Astrocyte (in vitro differentiated cells and primary cell): ENCODE results near the gene CREM. TPM values are rescaled to one million over a fixed set of nuclear protein-coding genes. Genes with fewer than 3 reads are reported as not detected.

ENCODE experiments used
- DNase-seq: peaks from one replicate; pipeline ENCODE4 v3.0.0-alpha.2; 2010; ENCODE audit warnings: low read depth
- FAIRE-seq: peaks from 2 replicates; lab custom pipeline; 2011; peaks lifted over from hg19 to GRCh38; lab: Jason Lieb, UNC
- H2AFZ ChIP-seq: 2 replicates; pipeline ENCODE4 v1.6.0; 2012; ENCODE audit warnings: low read depth, low read length, inconsistent platforms
- H3K27ac ChIP-seq: 2 replicates; pipeline ENCODE4 v1.5.1; 2011; ENCODE audit warnings: low read depth, low read length, inconsistent platforms
- H3K27me3 ChIP-seq: 2 replicates; pipeline ENCODE4 v1.6.0; 2011; ENCODE audit warnings: low read length, inconsistent platforms; ENCODE audit not compliant: insufficient read depth
- H3K36me3 ChIP-seq: 2 replicates; pipeline ENCODE4 v1.5.1; 2011; ENCODE audit warnings: low read length, inconsistent platforms; ENCODE audit not compliant: insufficient read depth
- H3K4me1 ChIP-seq: 2 replicates; pipeline ENCODE4 v1.5.1; 2011; ENCODE audit warnings: low read length, inconsistent platforms; ENCODE audit not compliant: insufficient read depth
- H3K4me2 ChIP-seq: 2 replicates; pipeline ENCODE4 v1.6.0; 2012; ENCODE audit warnings: low read length, inconsistent platforms
- H3K4me3 ChIP-seq: 2 replicates; pipeline ENCODE4 v1.5.1; 2011; ENCODE audit warnings: low read depth, mild to moderate bottlenecking, low read length, inconsistent platforms; ENCODE audit not compliant: insufficient read depth
- H3K79me2 ChIP-seq: 2 replicates; pipeline ENCODE4 v1.6.0; 2012; ENCODE audit warnings: mild to moderate bottlenecking, low read length, inconsistent platforms; ENCODE audit not compliant: insufficient read depth
- H3K9ac ChIP-seq: 2 replicates; pipeline ENCODE4 v1.6.0; 2012; ENCODE audit warnings: mild to moderate bottlenecking, low read length, inconsistent platforms
- H3K9me3 ChIP-seq: 2 replicates; pipeline ENCODE4 v1.5.1; 2012; ENCODE audit warnings: low read depth, mild to moderate bottlenecking, low read length, inconsistent platforms; ENCODE audit not compliant: insufficient read depth
- H4K20me1 ChIP-seq: 2 replicates; pipeline ENCODE4 v1.6.0; 2012; ENCODE audit warnings: low read length, inconsistent platforms; ENCODE audit not compliant: insufficient read depth
- H3K27ac Mint-ChIP-seq: one replicate; pipeline ENCODE4 v1.8.0; 2021; ENCODE audit warnings: mild to moderate bottlenecking, mixed read lengths; ENCODE audit not compliant: unreplicated experiment
- H3K27me3 Mint-ChIP-seq: one replicate; pipeline ENCODE4 v1.8.0; 2021; ENCODE audit warnings: low read depth, mixed read lengths; ENCODE audit not compliant: unreplicated experiment
- H3K36me3 Mint-ChIP-seq: one replicate; pipeline ENCODE4 v1.8.0; 2021; ENCODE audit warnings: low read depth, mixed read lengths; ENCODE audit not compliant: unreplicated experiment
- H3K4me1 Mint-ChIP-seq: one replicate; pipeline ENCODE4 v1.8.0; 2021; ENCODE audit warnings: low read depth, mixed read lengths; ENCODE audit not compliant: unreplicated experiment
- H3K4me3 Mint-ChIP-seq: one replicate; pipeline ENCODE4 v1.8.0; 2021; ENCODE audit warnings: mild to moderate bottlenecking, moderate library complexity, mixed read lengths; ENCODE audit not compliant: unreplicated experiment
- H3K9me3 Mint-ChIP-seq: one replicate; pipeline ENCODE4 v1.8.0; 2021; ENCODE audit warnings: mild to moderate bottlenecking, mixed read lengths; ENCODE audit not compliant: unreplicated experiment
- CTCF ChIP-seq: IDR thresholded peaks from 2 replicates; pipeline ENCODE4 v1.5.1; 2011; ENCODE audit warnings: low read depth, mild to moderate bottlenecking, inconsistent platforms, low read length, moderate library complexity; ENCODE audit not compliant: insufficient read depth
- EZH2 ChIP-seq: IDR thresholded peaks from 2 replicates; pipeline ENCODE4 v1.6.1; 2012; ENCODE audit warnings: mild to moderate bottlenecking, low read length, inconsistent platforms; ENCODE audit not compliant: insufficient read depth
- total RNA-seq: library from RNA; stranded (reverse); gene quantifications from 2 replicates; pipeline ENCODE4 v1.2.1, GENCODE V29; 2021

CREM gene
- total RNA-seq, 1 donor from 2014 or later = 38.3 TPM

- Histone ChIP-seq H2AFZ (no peak overlapping the region), H3K27ac (no peak overlapping the region), H3K4me1 (no peaks in the 10 kb centered on the region), H3K4me2 (no peak overlapping the region), H3K36me3 (no peaks in the 10 kb centered on the region), H3K9ac (no peak overlapping the region), H3K9me3 (no peaks in the 10 kb centered on the region), H3K79me2 (no peaks in the 10 kb centered on the region), H3K27me3 (no peaks in the 10 kb centered on the region), H4K20me1 (no peaks in the 10 kb centered on the region), H3K4me3 (no peak overlapping the region)
- FAIRE-seq = no peak
- Mint-ChIP-seq H3K9me3 (no peaks in the 10 kb centered on the region), H3K4me1 (no peaks in the 10 kb centered on the region), H3K27ac (no peak overlapping the region), H3K36me3 (no peaks in the 10 kb centered on the region), H3K4me3 (no peak overlapping the region), H3K27me3 (no peaks in the 10 kb centered on the region)
- DNase-seq = no peak
- TF ChIP-seq CTCF = no peak
- no peak for TF ChIP-seq EZH2
Measured at GRCh38 chr10:35178331-35178730, 51.7 kb downstream of the CREM start.

- H2AFZ ChIP-seq = no peak overlapping the region
- no peaks in the 10 kb centered on the region for H3K9me3 ChIP-seq
- no peak overlapping the region for H3K27ac ChIP-seq
- Mint-ChIP-seq H3K4me1 (no peaks in the 10 kb centered on the region), H3K4me3 (no peak overlapping the region), H3K27me3 (no peaks in the 10 kb centered on the region), H3K36me3 (no peaks in the 10 kb centered on the region), H3K27ac (no peak overlapping the region), H3K9me3 (no peaks in the 10 kb centered on the region)
- H3K9ac ChIP-seq = no peak overlapping the region
- H3K4me2 ChIP-seq = no peak overlapping the region
- H3K79me2 ChIP-seq = no peaks in the 10 kb centered on the region
- no peak overlapping the region for H3K4me3 ChIP-seq
- no peaks in the 10 kb centered on the region for H3K36me3 ChIP-seq
- TF ChIP-seq CTCF (no peak), EZH2 (no peak)
- H4K20me1 ChIP-seq = no peaks in the 10 kb centered on the region
- no peaks in the 10 kb centered on the region for H3K27me3 ChIP-seq
- FAIRE-seq (no peak), DNase-seq (no peak)
- H3K4me1 ChIP-seq = no peaks in the 10 kb centered on the region
Measured at GRCh38 chr10:35182631-35183510, 56.2 kb downstream of the CREM start.
